Measurements from ENCODE around the gene DRC7.
"Not testable (repeated sequence)": the region's sequence is repeated elsewhere in the genome, so short reads cannot be mapped to it uniquely, and the experiment has no call there.

DRC7 gene

DNA sequence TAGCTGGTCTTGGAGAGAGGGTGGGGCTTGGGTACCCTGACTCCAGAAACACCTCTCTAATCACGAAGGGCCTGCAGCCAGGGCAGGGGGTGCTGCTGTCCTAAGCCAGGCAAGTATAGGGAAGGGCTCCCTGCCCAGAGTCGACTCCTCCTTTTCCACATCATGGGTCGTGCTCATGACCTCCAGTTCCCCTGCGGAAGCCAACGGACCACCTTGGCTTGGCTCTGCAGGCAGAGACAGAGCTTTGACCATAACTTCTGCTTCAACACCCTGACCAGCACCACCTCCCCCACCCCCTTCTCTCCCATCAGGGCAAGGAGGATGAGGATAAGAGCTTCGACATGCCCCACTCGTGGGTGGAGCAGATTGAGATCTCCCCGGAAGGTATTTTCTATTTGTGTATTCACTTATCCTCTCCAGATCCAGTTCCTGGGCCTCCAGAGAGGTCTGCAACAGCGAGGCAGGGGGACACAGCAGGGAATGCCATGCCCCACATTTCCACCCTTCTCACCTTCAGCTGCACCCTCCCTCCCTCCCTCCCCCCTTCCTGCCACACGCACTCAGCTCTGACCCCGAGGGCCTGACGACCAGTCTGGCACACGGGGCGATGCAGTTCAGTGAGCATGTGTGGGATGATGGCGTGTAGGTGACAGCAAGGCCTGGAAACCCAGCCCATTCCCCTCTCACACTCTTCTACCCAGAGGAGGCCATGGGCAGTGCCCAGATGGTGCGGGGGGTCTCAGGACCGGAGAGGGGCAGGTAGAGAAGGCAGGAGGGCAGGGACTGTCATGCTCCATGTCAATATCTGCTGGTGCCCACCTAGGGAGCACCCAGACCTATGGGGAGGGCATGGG is 27.0 kb downstream of the DRC7 start:
- no peak for DNase-seq

DNA sequence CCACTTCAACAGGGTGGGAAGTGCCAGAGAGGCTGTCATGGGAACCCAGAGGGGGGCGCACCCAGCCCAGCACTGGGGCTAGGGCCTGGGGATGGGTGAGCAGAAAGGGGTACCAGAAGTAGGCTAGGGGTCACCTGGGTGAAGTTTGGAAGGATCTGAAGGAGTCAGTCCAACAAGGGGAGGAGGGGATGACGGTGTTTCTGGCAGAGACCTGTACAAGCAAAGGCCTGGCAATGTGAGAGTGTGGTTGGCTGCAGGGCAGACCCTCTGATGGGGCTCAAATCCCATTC is 27.5 kb downstream of the DRC7 start:
- no peak for DNase-seq

- no peak for DNase-seq
These were observed 28.0 kb downstream of the DRC7 start for GRCh38 chr16:57722651-57723050.

DNA sequence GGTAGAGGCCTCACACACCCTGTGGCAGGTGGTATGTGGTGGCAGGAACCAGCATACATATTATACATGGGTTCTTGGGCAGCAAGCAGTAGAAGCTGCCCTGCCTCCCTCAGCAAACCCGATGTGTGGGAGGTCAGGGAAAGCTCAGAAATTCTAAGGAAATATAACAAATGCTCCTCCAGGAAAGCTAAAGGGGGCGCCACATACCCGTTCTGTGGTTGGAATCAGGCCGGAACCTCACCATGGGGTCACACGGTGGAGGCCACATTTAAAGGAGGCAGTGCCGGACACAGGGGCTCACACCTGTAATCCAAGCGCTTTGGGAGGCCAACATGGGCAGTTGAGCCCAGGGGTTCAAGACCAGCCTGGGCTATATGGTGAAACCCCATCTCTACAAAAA is 28.6 kb downstream of the DRC7 start:
- DNase-seq: no peak

DNA sequence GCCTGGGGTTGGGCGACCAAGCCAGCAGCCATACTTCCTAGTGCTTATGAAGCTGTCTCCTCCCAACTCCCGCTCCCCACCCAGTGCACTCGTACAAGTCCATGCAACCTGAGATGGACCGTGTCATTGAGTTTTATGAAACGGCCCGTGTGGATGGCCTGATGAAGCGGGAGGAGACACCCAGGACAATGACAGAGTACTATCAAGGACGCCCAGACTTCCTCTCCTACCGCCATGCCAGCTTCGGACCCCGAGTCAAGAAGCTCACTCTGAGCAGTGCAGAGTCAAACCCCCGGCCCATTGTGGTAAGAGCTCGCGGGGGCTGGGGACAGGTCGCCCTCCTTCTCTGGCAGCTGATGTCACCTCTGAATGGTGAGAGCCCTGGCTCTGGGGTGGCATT is 29.9 kb downstream of the DRC7 start:
- no peak for DNase-seq

DNA sequence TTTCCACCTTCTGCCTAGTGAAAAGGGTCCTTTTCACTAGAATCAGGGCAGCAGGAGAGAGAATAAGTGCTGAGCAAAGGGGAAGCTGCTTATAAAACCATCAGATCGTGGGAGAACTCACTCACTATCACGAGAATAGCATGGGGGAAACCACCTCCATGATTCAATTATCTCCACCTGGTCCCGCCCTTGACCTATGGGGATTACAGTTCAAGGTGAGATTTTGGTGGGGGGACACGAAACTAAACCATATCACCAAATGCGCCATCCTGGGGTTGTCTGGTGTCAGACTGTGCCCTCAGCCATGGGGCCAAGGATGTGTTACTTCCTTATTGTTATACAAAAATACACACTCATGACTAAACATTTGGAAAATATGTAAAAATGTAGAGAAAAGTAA is 30.5 kb downstream of the DRC7 start:
- no peak for DNase-seq

DNA sequence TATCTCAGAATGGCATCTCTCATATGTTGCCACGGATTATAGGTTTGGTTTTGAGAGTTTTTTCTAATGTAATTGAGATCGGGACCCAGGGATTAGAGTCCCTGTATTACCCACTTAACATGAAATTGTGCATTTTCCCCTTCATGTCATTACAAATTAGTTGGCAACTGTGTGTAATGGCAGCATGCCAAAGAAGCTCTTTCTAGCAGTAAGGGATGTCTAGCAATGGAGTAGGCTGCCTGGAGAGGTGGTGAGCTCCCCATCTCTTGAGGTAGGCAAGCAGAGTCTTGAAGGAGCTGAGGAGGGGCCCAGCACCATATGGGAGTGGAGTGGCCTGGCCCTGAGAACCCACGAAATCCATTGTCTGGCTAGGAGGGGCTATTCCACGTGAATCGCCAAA is 30.9 kb downstream of the DRC7 start:
- DNase-seq: no peak

DNA sequence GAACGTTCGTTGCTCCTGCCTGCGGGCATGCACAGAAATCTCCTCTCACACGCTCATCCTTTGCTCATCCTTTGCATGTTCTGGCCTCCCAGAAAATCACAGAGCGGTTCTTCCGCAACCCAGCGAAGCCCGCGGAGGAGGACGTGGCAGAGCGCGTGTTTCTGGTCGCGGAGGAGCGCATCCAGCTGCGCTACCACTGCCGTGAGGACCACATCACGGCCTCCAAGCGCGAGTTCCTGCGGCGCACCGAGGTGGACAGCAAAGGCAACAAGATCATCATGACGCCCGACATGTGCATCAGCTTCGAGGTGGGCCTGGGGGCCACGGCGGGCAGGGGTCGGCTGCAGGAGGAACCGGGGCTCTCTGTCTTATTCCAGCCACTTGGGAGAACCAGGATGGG is 31.4 kb downstream of the DRC7 start:
- no peak for DNase-seq

DNA sequence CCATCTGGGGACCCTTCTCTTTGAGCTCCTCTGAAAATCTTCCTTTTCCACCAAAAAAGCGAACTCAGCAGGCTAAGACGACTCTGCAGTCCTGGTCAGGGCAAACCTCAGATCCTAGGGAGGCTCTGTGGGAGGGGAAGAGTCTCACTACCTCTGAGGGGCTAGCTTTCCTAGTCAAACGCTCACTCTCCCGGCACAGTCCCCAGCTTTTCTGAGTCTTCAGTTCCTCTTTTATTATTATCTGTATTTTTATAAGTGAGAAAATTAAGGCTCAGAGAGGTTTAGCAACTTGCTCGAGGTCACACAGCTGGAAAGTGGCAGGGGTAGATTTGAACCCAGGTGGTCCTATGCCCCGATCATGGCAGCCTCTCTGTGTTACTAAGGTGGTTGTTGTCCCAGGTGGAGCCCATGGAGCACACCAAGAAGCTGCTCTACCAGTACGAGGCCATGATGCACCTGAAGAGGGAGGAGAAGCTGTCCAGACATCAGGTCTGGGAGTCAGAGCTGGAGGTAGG is 31.9 kb downstream of the DRC7 start:
- DNase-seq: no peak

- DNase-seq: no peak
These were observed 33.0 kb downstream of the DRC7 start for GRCh38 chr16:57727610-57728009.

DNA sequence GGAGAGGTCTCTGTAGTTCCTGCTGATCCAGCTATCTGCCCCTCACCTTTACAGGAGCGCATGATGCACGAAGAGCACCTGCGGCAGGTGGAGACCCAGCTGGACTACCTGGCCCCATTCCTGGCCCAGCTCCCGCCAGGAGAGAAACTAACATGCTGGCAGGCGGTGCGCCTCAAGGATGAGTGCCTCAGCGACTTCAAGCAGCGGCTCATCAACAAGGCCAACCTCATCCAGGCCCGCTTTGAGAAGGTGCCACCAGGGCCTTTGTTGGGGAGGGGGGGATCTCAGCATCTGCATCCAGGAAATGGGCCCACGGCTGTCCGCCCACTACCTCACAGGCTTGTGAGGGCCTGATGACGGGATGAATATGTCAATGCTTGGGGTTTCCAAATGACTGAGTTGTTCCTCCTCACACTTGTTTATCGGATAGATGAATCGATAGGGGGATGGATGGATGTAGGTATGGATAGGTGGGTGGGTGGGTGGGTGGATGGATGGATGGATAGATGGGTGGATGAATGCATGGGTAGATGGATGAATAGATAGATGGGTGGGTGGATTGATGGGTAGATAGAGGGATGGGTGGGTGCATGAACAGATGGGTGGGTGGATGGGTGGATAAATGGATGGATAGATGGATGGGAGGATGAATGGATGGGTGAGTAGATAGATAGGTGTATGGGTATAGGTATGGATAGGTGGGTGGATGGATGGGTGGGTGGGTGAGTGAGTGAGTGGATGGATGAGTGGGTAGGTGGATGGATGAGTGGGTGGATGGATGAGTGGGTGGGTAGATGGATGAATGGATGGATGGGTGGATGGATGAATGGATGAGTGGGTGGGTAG is 34.0 kb downstream of the DRC7 start:
- no peak for DNase-seq

DNA sequence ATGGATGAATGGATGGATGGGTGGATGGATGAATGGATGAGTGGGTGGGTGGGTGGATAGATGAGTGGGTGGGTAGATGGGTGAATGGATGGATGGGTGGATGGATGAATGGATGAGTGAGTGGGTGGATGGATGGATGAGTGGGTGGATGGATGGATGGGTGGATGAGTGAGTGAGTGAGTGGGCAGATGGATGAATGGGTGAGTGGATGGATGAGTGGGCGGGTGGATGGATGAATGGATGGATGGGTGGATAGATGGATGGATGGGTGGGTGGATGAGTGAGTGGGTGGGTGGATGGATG is 34.5 kb downstream of the DRC7 start:
- no peak for DNase-seq

GRCh38 chr16:57729852-57730251 is 35.2 kb downstream of the DRC7 start:
- DNase-seq: not testable (repeated sequence)

GRCh38 chr16:57730771-57731730 is 36.4 kb downstream of the DRC7 start:
- no peak for DNase-seq

GRCh38 chr16:57732037-57732436 is 37.4 kb downstream of the DRC7 start:
- DNase-seq: no peak

DNA sequence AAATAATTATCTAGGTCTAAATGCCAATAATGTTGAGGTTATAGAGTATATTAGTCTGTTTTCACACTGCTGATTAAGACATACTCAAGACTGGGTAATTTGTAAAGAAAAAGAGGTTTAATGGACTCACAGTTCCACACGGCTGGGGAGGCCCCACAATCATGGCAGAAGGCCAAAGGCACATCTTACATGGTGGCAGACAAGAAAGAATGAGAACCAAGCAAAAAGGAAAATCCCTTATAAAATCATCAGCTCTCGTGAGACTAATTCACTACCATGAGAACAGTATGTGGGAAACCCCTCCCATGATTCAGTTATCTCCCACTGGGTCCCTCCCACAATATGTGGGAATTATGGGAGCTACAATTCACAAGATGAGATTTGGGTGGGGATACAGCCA is 38.1 kb downstream of the DRC7 start:
- DNase-seq: no peak

- DNase-seq: no peak
These were observed 39.8 kb downstream of the DRC7 start for GRCh38 chr16:57734308-57734924.

- DNase-seq: peak; percentile 98
These were observed 40.5 kb downstream of the DRC7 start for GRCh38 chr16:57734925-57735754.

- no peak for DNase-seq
These were observed 41.3 kb downstream of the DRC7 start, which contains the start of gene KATNB1 for GRCh38 chr16:57735755-57736418. Gene KATNB1, plus strand, starts transcription at chr16:57735770. Its CDS starts 1,474 bp downstream, at chr16:57737244.

DNA sequence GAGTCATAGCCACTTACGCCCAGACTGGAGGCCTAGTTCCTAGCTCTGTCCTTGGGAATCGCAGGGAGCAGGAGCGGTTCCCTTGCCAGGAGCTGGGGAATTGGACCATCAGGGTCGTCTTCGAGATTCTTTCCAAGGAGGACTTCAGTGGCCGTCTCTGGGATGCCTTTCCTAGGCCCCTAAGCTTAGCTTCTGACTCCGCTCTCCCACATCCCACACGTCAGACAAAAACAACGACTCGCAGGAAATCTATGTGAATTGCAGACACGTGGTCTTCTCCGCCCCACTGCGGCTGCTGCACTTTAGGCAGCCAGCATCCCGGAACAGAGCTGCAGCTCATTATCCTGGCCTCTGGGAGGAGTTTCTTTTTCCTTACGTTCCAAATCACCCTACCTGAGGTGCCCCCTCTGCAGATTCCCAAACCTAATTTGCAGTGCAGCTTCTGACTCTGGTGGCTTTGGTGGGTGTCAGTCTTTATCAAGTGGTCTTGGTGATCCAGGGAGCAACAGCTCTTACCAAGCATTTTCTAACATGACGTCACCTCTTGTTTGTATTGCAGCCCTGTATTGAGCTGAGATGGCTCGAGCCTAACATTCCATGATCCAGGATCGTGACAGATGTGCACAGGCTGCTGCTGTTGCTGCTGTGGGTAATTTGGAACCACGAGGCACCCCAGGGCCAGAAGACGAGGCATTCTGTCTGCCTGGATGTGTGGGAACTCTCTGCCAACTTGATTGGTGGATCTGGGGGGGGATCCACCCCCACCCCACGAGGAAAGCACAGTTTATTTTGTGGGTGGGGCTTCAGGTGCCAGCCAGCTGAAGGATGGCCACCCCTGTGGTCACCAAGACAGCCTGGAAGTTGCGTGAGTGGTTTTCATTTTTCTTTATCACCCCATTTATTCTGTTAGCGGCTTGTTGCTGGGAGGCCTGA is 42.1 kb downstream of the DRC7 start:
- DNase-seq: peak; percentile 55

Measured in stimulated activated CD8-positive, alpha-beta memory T cell treated with anti-CD3 and anti-CD28 coated beads, Interleukin-4, amount 100 ng/mL, for 48 hours (primary cell).